K562 (cell line): ENCODE data around the gene SLC25A15. TPM values are rescaled to one million over a fixed set of nuclear protein-coding genes. Genes with fewer than 3 reads are reported as not detected.

Experiments used
- ATAC-seq: fragments of 200-7000 bp; cut with Tn5 transposase; 3 replicates; pipeline ENCODE4 v1.9.1; 2020; ENCODE audit warnings: moderate library complexity
- BruUV-seq: library from RNA; stranded (reverse); fragments of 400-500 nt; replicated peaks from 2 replicates; lab custom pipeline; 2021; lab: Mats Ljungman, UMichigan
- CTCF ChIA-PET: fragments of 300-600 bp; formaldehyde crosslinking; extraction: SDS; loops from one replicate; lab custom pipeline; 2021; ENCODE audit warnings: low intra/inter-chr PET ratio; lab: Yijun Ruan, JAX
- POLR2A ChIA-PET: fragments of 300-600, 350-650 bp; sonication (Branson Sonifier 250); formaldehyde crosslinking; extraction: SDS; loops from one replicate; lab custom pipeline; 2021; ENCODE audit warnings: antibody characterized with exemption, inconsistent platforms; lab: Yijun Ruan, JAX
- DNase-seq, 4 experiments: peaks; one replicate each; pipeline versions ENCODE4 v3.0.0 to v3.0.0-alpha.2; 2011 to 2018; ENCODE audit warnings: low spot score in 3 of 4, mixed read lengths in 3 of 4; ENCODE audit errors: extremely low read depth in 1 of 4
- FAIRE-seq: peaks from 2 replicates; lab custom pipeline; 2011; peaks lifted over from hg19 to GRCh38; lab: Jason Lieb, UNC
- H2AFZ ChIP-seq: 2 replicates; pipeline ENCODE4 v1.6.0; 2011; ENCODE audit warnings: low read depth, low read length, control low read depth, inconsistent platforms
- H3K27ac ChIP-seq: fragments of 200-600 bp; 3 replicates; pipeline ENCODE4 v1.8.0; 2011; ENCODE audit warnings: low read depth, mild to moderate bottlenecking, control low read depth, inconsistent platforms, low read length, moderate library complexity, mixed read lengths; ENCODE audit errors: extremely low read depth
- H3K27me3 ChIP-seq, 2 experiments: fragments of 300-600 bp in 1 of 2; 2 replicates in 1 of 2; 3 replicates in 1 of 2; pipeline versions ENCODE4 v1.6.0 to v1.8.0; 2011; ENCODE audit warnings: inconsistent platforms in 2 of 2, low read length in 2 of 2, mild to moderate bottlenecking in 1 of 2, mixed read lengths in 1 of 2, moderate library complexity in 1 of 2; ENCODE audit not compliant: control insufficient read depth in 2 of 2, insufficient read depth in 2 of 2
- H3K36me3 ChIP-seq: fragments of 300-600 bp; 3 replicates; pipeline ENCODE4 v1.8.0; 2011; ENCODE audit warnings: mild to moderate bottlenecking, low read length, inconsistent platforms; ENCODE audit not compliant: control insufficient read depth, insufficient read depth
- H3K4me1 ChIP-seq, 2 experiments: fragments of 200-600 bp in 1 of 2; replicated peaks in 1 of 2; 2 replicates in 1 of 2; 3 replicates in 1 of 2; pipeline versions ENCODE4 v1.5.1 to v1.8.0; 2011; ENCODE audit warnings: inconsistent platforms in 2 of 2, low read length in 2 of 2, mild to moderate bottlenecking in 1 of 2, mixed read lengths in 1 of 2, moderate library complexity in 1 of 2; ENCODE audit not compliant: control insufficient read depth in 2 of 2, insufficient read depth in 2 of 2
- H3K4me2 ChIP-seq: 2 replicates; pipeline ENCODE4 v1.6.1; 2011; ENCODE audit warnings: low read length, control low read depth, inconsistent platforms, mixed read lengths; ENCODE audit not compliant: insufficient read depth
- H3K4me3 ChIP-seq: fragments of 200-600 bp; sonication (generic), shearing (Covaris generic); 2 replicates; pipeline ENCODE4 v1.5.1; 2016; ENCODE audit warnings: control low read depth, inconsistent platforms
- H3K79me2 ChIP-seq: fragments of 200-600 bp; 3 replicates; pipeline ENCODE4 v1.8.0; 2011; ENCODE audit warnings: low read length, inconsistent platforms; ENCODE audit not compliant: control insufficient read depth, insufficient read depth
- H3K9ac ChIP-seq, 2 experiments: 2 replicates each; pipeline versions ENCODE4 v1.6.0 to v1.6.1; 2011; ENCODE audit warnings: low read depth in 2 of 2, low read length in 2 of 2, control low read depth in 1 of 2, inconsistent platforms in 1 of 2, mild to moderate bottlenecking in 1 of 2, mixed read lengths in 1 of 2; ENCODE audit not compliant: insufficient read depth in 1 of 2
- H3K9me1 ChIP-seq: one replicate; pipeline ENCODE4 v1.6.0; 2011; ENCODE audit warnings: inconsistent platforms, mild to moderate bottlenecking, low read length, moderate library complexity; ENCODE audit not compliant: control insufficient read depth, insufficient read depth
- H3K9me3 ChIP-seq: replicated peaks from 2 replicates; pipeline ENCODE4 v1.5.1; 2011; ENCODE audit warnings: low read depth, low read length, inconsistent platforms; ENCODE audit not compliant: control insufficient read depth, insufficient read depth
- H4K20me1 ChIP-seq: replicated peaks from 2 replicates; pipeline ENCODE4 v1.6.1; 2011; ENCODE audit warnings: low read length, inconsistent platforms, mixed read lengths; ENCODE audit not compliant: control insufficient read depth, insufficient read depth
- ATF1 ChIP-seq, 2 experiments: fragments of 450-650 bp in 1 of 2; IDR thresholded peaks; 2 replicates each; pipeline ENCODE4 v1.6.1; 2016; ENCODE audit warnings: missing compliant biosample characterization in 1 of 2, missing genetic modification characterization in 1 of 2
- ATF3 ChIP-seq, 2 experiments: fragments of 450-650 bp in 1 of 2; sonication (generic) in 1 of 2; formaldehyde crosslinking in 1 of 2; IDR thresholded peaks in 1 of 2; conservative IDR thresholded peaks in 1 of 2; 2 replicates each; pipeline versions ENCODE4 v1.6.1 to v1.8.1; 2016 to 2023; ENCODE audit warnings: mild to moderate bottlenecking in 2 of 2, moderate library complexity in 2 of 2, inconsistent platforms in 1 of 2, missing genetic modification reagents in 1 of 2
- BRF2 ChIP-seq: IDR thresholded peaks from 3 replicates; pipeline ENCODE4 v1.6.1; 2011; ENCODE audit warnings: borderline replicate concordance, mild to moderate bottlenecking; ENCODE audit not compliant: insufficient read length, insufficient read depth
- CREM ChIP-seq: IDR thresholded peaks from 2 replicates; pipeline ENCODE4 v1.6.1; 2014; ENCODE audit warnings: antibody characterized with exemption, low read depth
- IRF1 ChIP-seq: sonication (generic); formaldehyde crosslinking; IDR thresholded peaks from 2 replicates; pipeline ENCODE4 v1.8.0; 2022; ENCODE audit warnings: missing genetic modification reagents, mild to moderate bottlenecking, borderline replicate concordance
- SMAD2 ChIP-seq: fragments of 150-350 bp; IDR thresholded peaks from 2 replicates; pipeline ENCODE4 v1.6.1; 2014; ENCODE audit warnings: low read depth, mild to moderate bottlenecking, low read length
- XRCC5 ChIP-seq: fragments of 200-400 bp; formaldehyde crosslinking; IDR thresholded peaks from 2 replicates; pipeline ENCODE4 v1.6.1; 2017; ENCODE audit warnings: low read depth, mild to moderate bottlenecking, low read length
- WGBS: fragments of 100-300 bp; shearing (Covaris generic); methylation state at CpG from one replicate; pipeline ENCODE4 v1.1.6; 2016; ENCODE audit warnings: low coverage, mixed read lengths; ENCODE audit not compliant: insufficient coverage; ENCODE audit errors: missing lambda C conversion rate; 5-methylcytosine and 5-hydroxymethylcytosine counted together
- in situ Hi-C: fragments of 300-500 bp; cut with MboI; formaldehyde crosslinking; loops from 4 replicates; pipeline ENCODE4 v1.15.0; 2018; ENCODE audit warnings: inconsistent platforms, mixed read lengths
- intact Hi-C: fragments of 100-400 bp; cut with micrococcal nuclease; formaldehyde crosslinking; loops from 2 replicates; pipeline ENCODE4 v1.14.2; 2022
- polyA plus RNA-seq, 8 experiments: library from polyadenylated mRNA; depleted of rRNA in 4 of 8; stranded (reverse) in 5 of 8; unstranded in 3 of 8; fragments of >200 nt; fragmentation: Nextera tagmentation in 2 of 8; fragmentation: Illumina TruSeq in 1 of 8; extraction: Ambion mirVana in 2 of 8; extraction: Trizol in 1 of 8; gene quantifications; 2 replicates each; pipeline versions ENCODE4 v1.2.1 to v1.2.3, GENCODE V29; 2011 to 2014; ENCODE audit warnings: inconsistent platforms in 1 of 8, missing spikeins in 1 of 8
- total RNA-seq, 7 experiments: library from RNA; depleted of rRNA in 6 of 7; stranded (reverse); fragments of >200 nt in 6 of 7; fragmentation: Illumina TruSeq in 2 of 7; extraction: Trizol in 2 of 7; gene quantifications; 2 replicates each; pipeline versions ENCODE4 v1.2.1 to v1.2.3, GENCODE V29; 2011 to 2021; ENCODE audit warnings: low replicate concordance in 1 of 7

Gene SLC25A15
- total and polyA plus RNA-seq, 9 of the 15 experiments (the other 6 are each of a cell fraction or from before 2014, with no cell fraction given) = 3.5 to 30.5 (median 20.3) TPM

DNA sequence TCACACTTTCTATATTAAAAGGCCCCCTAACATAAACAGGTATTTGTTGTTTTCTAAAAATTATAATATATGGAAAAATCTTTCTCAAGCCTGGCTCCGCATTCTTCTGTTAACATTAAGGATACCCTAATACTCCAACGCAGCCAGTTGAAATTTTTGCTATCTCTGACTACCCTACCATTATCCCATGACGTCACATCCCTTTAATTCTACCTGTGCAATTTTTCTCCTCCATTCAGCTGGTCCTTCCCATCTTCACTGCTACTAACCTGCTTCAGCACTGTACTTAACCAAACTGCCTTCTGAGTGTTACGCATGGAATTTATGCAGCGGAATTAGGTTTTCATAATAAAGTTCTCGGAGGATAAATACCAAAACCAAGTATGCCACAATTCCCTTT lies 19.4 kb upstream of the SLC25A15 start:
- TF ChIP-seq ATF3 (IDR thresholded peaks at IDR 0.05) (peak; percentile 35; the same call in 1 of the 2 replicates), ATF3 (CRISPR knock-in tag; conservative IDR thresholded peaks at IDR 0.05) (no peak), XRCC5 (no peak), ATF1 (CRISPR knock-in tag; IDR thresholded peaks at IDR 0.05) (no peak), ATF1 (tag; IDR thresholded peaks at IDR 0.05) (peak; percentile 50; the same call in 1 of the 2 replicates), CREM (0 out of 2 replicates have a peak, but pooled peaks have one; percentile 35), BRF2 (no peak), SMAD2 (no peak), IRF1 (CRISPR knock-in tag) (no peak)
- Histone ChIP-seq H4K20me1 (no peaks in the 10 kb centered on the region), H3K27ac (peak overlapping the region; percentile 93), H3K4me1 (peaks cover 3 to 6% of the 10 kb centered on the region in 2 experiments; a peak in 3 of 5 replicates), H3K27me3 (no peaks in the 10 kb centered on the region), H3K36me3 (peaks cover 18% of the 10 kb centered on the region; the same call in 1 of the 3 replicates), H3K9me3 (no peaks in the 10 kb centered on the region), H3K9ac (peak overlapping the region; percentile 48 to 91; a peak in 2 of 4 replicates), H2AFZ (0 out of 2 replicates have a peak overlapping the region, but pooled peaks have one; percentile 44), H3K9me1 (no peaks in the 10 kb centered on the region), H3K79me2 (peaks cover 24% of the 10 kb centered on the region), H3K4me2 (peak overlapping the region; percentile 93), H3K4me3 (peak overlapping the region; percentile 91)
- ATAC-seq (no peak), FAIRE-seq (peak; percentile 67), DNase-seq (no peak)
- no TSS peak for BruUV-seq
- POLR2A ChIA-PET = interaction anchor here (0.7 kb wide), 1 partner anchor 10 kb away, joined by 3 read pairs; no protein-coding TSS in a partner anchor
- in situ Hi-C loops = no loop called here
- CTCF ChIA-PET = no interaction called here
- 35% methylated on average over 6 of the region's 6 CpGs for WGBS
- intact Hi-C loops = no loop called here
